HG03439 (cell line): ENCODE measurements around the gene TMEM150B.

Source experiments
- ATAC-seq: cut with Tn5 transposase; IDR thresholded peaks from one replicate; pipeline ENCODE4 v1.9.1; 2021; ENCODE audit warnings: mild to moderate bottlenecking, moderate library complexity; ENCODE audit not compliant: unreplicated experiment

The TMEM150B gene

GRCh38 chr19:55325172-55325571 lies at the start of gene TMEM150B:
TMEM150B (minus strand) TSS chr19:55325341; CDS start chr19:55321036, 4,305 bp downstream.
- no peak for ATAC-seq

GRCh38 chr19:55373993-55374757 lies 49.0 kb upstream of the TMEM150B start:
- ATAC-seq: no peak

GRCh38 chr19:55373306-55373992 lies 48.3 kb upstream of the TMEM150B start:
- no peak for ATAC-seq

GRCh38 chr19:55372316-55373081 lies 47.4 kb upstream of the TMEM150B start:
- no peak for ATAC-seq

GRCh38 chr19:55370305-55370988 lies 45.3 kb upstream of the TMEM150B start, which contains the start of gene IL11:
IL11 (minus strand) TSS chr19:55370463; CDS start chr19:55370310, 153 bp downstream.
- no peak for ATAC-seq

- ATAC-seq: no peak
Measured at GRCh38 chr19:55369653-55370304, 44.6 kb upstream of the TMEM150B start.

- ATAC-seq: no peak
Measured at GRCh38 chr19:55368701-55369563, 43.8 kb upstream of the TMEM150B start.

- no peak for ATAC-seq
Measured at GRCh38 chr19:55368106-55368505, 43.0 kb upstream of the TMEM150B start.

- ATAC-seq: no peak
Measured at GRCh38 chr19:55366790-55367189, 41.6 kb upstream of the TMEM150B start.

GRCh38 chr19:55365964-55366363 lies 40.8 kb upstream of the TMEM150B start:
- ATAC-seq: no peak

GRCh38 chr19:55365245-55365644 lies 40.1 kb upstream of the TMEM150B start:
- ATAC-seq: no peak

GRCh38 chr19:55362990-55363716 lies 38.0 kb upstream of the TMEM150B start, which contains the start of gene GARIN5B:
GARIN5B (minus strand) TSS chr19:55363260; CDS start chr19:55363066, 194 bp downstream.
- no peak for ATAC-seq

- no peak for ATAC-seq
Measured at GRCh38 chr19:55362174-55362989, 37.2 kb upstream of the TMEM150B start.

GRCh38 chr19:55360902-55361301 lies 35.8 kb upstream of the TMEM150B start:
- ATAC-seq: no peak

- no peak for ATAC-seq
Measured at GRCh38 chr19:55358943-55359908, 34.1 kb upstream of the TMEM150B start.

- no peak for ATAC-seq
Measured at GRCh38 chr19:55358493-55358892, 33.4 kb upstream of the TMEM150B start.
